Measurements from ENCODE around the gene RFX6.

RFX6 gene

DNA sequence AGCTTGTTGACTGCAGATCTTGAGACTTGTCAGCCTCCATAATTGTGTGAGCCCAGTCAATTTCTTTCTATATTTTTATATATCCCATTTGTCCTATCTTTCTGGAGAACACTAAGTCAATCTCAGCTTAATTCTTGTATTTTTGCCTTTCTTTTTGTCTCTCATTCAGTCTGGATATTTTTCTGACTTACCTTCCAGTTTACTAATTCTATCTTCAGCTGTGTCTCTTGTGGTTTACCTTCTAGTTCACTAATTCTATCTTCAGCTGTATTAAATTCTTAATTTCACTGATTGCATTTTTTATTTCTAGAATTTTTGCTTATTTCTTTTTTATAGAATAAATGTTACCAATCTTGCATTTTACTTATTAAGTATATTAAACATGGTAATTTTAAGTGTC lies 17.8 kb upstream of the RFX6 start (continued):
- TF ChIP-seq, protein P1, sequence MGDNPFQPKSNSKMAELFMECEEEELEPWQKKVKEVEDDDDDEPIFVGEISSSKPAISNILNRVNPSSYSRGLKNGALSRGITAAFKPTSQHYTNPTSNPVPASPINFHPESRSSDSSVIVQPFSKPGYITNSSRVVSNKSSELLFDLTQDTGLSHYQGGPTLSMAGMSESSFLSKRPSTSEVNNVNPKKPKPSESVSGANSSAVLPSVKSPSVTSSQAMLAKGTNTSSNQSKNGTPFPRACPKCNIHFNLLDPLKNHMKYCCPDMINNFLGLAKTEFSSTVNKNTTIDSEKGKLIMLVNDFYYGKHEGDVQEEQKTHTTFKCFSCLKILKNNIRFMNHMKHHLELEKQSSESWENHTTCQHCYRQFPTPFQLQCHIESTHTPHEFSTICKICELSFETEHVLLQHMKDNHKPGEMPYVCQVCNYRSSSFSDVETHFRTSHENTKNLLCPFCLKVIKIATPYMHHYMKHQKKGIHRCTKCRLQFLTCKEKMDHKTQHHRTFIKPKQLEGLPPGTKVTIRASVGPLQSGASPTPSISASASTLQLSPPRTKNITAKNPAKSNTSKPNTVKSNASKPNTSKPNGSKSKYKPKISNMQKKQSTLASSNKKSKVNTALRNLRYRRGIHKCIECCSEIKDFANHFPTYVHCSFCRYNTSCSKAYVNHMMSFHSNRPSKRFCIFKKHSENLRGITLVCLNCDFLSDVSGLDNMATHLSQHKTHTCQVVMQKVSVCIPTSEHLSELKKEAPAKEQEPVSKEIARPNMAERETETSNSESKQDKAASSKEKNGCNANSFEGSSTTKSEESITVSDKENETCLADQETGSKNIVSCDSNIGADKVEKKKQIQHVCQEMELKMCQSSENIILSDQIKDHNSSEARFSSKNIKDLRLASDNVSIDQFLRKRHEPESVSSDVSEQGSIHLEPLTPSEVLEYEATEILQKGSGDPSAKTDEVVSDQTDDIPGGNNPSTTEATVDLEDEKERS (tag by site-specific recombination; IDR thresholded peaks at IDR 0.05) = peak; percentile 82; the same call in 1 of the 2 replicates

GRCh38 chr6:116866281-116866871 lies 10.7 kb upstream of the RFX6 start:
- Histone ChIP-seq H3K36me3 (ENCODE audit: control insufficient read depth in 2 of 2, insufficient read depth in 1 of 2, low read length in 2 of 2) (no peaks in the 10 kb centered on the region), H3K4me3 (ENCODE audit: low read depth, low read length) (no peak overlapping the region), H3K9me3 (ENCODE audit: control insufficient read depth, insufficient read depth, low read depth, low read length) (no peaks in the 10 kb centered on the region), H3K4me1 (ENCODE audit: control insufficient read depth, insufficient read depth, low read length) (no peaks in the 10 kb centered on the region), H3K27ac (ENCODE audit: extremely low read depth, low read depth, low read length) (no peak overlapping the region)
- TF ChIP-seq ZNF354C (tag by site-specific recombination; IDR thresholded peaks at IDR 0.05; ENCODE audit: borderline replicate concordance, low read depth) = no peak
- no peak for TF ChIP-seq ZNF169 (tag by site-specific recombination; IDR thresholded peaks at IDR 0.05)
- TF ChIP-seq, protein P2, sequence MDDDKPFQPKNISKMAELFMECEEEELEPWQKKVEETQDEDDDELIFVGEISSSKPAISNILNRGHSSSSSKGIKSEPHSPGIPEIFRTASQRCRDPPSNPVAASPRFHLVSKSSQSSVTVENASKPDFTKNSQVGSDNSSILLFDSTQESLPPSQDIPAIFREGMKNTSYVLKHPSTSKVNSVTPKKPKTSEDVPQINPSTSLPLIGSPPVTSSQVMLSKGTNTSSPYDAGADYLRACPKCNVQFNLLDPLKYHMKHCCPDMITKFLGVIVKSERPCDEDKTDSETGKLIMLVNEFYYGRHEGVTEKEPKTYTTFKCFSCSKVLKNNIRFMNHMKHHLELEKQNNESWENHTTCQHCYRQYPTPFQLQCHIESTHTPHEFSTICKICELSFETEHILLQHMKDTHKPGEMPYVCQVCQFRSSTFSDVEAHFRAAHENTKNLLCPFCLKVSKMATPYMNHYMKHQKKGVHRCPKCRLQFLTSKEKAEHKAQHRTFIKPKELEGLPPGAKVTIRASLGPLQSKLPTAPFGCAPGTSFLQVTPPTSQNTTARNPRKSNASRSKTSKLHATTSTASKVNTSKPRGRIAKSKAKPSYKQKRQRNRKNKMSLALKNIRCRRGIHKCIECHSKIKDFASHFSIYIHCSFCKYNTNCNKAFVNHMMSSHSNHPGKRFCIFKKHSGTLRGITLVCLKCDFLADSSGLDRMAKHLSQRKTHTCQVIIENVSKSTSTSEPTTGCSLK (tag by site-specific recombination; IDR thresholded peaks at IDR 0.05) = no peak
- no peak for TF ChIP-seq ZNF18 (tag by site-specific recombination; IDR thresholded peaks at IDR 0.05)
- TF ChIP-seq GFI1B (tag by site-specific recombination; IDR thresholded peaks at IDR 0.05) = no peak
- TF ChIP-seq ZNF776 (tag by site-specific recombination; IDR thresholded peaks at IDR 0.05; ENCODE audit: borderline replicate concordance) = no peak
- no peak for TF ChIP-seq ZNF654 (tag by site-specific recombination; IDR thresholded peaks at IDR 0.05; ENCODE audit: low read depth)
- TF ChIP-seq ZNF24 (tag by site-specific recombination; IDR thresholded peaks at IDR 0.05) = no peak
- no peak for TF ChIP-seq ZBTB21 (tag by site-specific recombination; IDR thresholded peaks at IDR 0.05)
- TF ChIP-seq ZNF121 (tag by site-specific recombination; IDR thresholded peaks at IDR 0.05) = no peak
- TF ChIP-seq ZNF221 (tag by site-specific recombination; IDR thresholded peaks at IDR 0.05; ENCODE audit: borderline replicate concordance) = no peak
- TF ChIP-seq ZNF549 (tag by site-specific recombination; IDR thresholded peaks at IDR 0.05) = no peak
- no peak for TF ChIP-seq YY2 (tag by site-specific recombination; IDR thresholded peaks at IDR 0.05)
- TF ChIP-seq RBAK (tag by site-specific recombination; IDR thresholded peaks at IDR 0.05) = no peak
- TF ChIP-seq ZEB2 (tag by site-specific recombination; IDR thresholded peaks at IDR 0.05) = no peak
- TF ChIP-seq ZNF19 (tag by site-specific recombination; IDR thresholded peaks at IDR 0.05; ENCODE audit: low read depth) = no peak
- ChIA-PET POLR2A (interaction anchor here (0.7 kb wide), 1 partner anchor 9 kb away, joined by 5 read pairs; no protein-coding TSS in a partner anchor), CTCF (no interaction called here)

DNA sequence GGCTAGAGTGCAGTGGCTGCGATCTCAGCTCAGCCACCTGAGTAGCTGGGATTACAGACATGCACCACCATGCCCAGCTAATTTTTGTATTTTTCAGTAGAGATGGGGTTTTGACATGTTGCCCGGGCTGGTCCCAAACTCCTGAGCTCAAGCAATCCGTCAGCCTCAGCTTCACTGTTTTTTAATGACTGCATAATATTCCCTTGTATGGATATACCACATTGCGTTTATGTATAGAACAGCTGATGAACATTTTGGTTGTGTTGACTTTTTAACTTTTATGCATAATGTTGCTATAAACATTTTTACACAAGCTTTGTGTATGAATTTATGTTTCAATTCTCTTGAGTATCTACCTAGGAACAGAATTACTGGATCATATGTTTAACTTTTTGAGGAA lies 4.3 kb upstream of the RFX6 start:
- ChIA-PET CTCF (interaction anchor here (0.7 kb wide), 1 partner anchor 29 kb away, joined by 3 read pairs; no protein-coding TSS in a partner anchor), POLR2A (no interaction called here)
- Histone ChIP-seq H3K9me3 (ENCODE audit: control insufficient read depth, insufficient read depth, low read depth, low read length) (no peaks in the 10 kb centered on the region), H3K27ac (ENCODE audit: extremely low read depth, low read depth, low read length) (no peak overlapping the region), H3K36me3 (ENCODE audit: control insufficient read depth in 2 of 2, insufficient read depth in 1 of 2, low read length in 2 of 2) (no peaks in the 10 kb centered on the region), H3K4me3 (ENCODE audit: low read depth, low read length) (no peak overlapping the region), H3K4me1 (ENCODE audit: control insufficient read depth, insufficient read depth, low read length) (no peaks in the 10 kb centered on the region)
- TF ChIP-seq ZNF544 (tag by site-specific recombination; IDR thresholded peaks at IDR 0.05) (no peak), ZNF146 (tag by site-specific recombination; IDR thresholded peaks at IDR 0.05) (peak; percentile 55)

All from HEK293 (cell line).